HAP-1 (cell line): ENCODE measurements around the gene CENPC.
"Not testable (repeated sequence)": the region's sequence is repeated elsewhere in the genome, so short reads cannot be mapped to it uniquely, and the experiment has no call there.

Experiments
- DNase-seq, 2 experiments: peaks; one replicate each; pipeline ENCODE4 v3.0.0-alpha.2; 2016 to 2020; ENCODE audit warnings: low spot score in 2 of 2
- H3K27me3 ChIP-seq: fragments of 250-450 bp; sonication (Bioruptor Pico); 2 replicates; pipeline ENCODE4 v1.5.1; 2020; ENCODE audit warnings: low read depth, mild to moderate bottlenecking, moderate library complexity
- H3K36me3 ChIP-seq: fragments of 250-450 bp; sonication (Bioruptor Pico); replicated peaks from 2 replicates; pipeline ENCODE4 v1.5.1; 2020; ENCODE audit warnings: mild to moderate bottlenecking
- H3K4me1 ChIP-seq: fragments of 250-450 bp; sonication (Bioruptor Pico); 2 replicates; pipeline ENCODE4 v1.5.1; 2020; ENCODE audit warnings: mild to moderate bottlenecking
- H3K4me3 ChIP-seq: fragments of 250-450 bp; sonication (Bioruptor Pico); 2 replicates; pipeline ENCODE4 v1.5.1; 2020; ENCODE audit warnings: mild to moderate bottlenecking, moderate library complexity
- H3K9me3 ChIP-seq: fragments of 250-450 bp; sonication (Bioruptor Pico); 2 replicates; pipeline ENCODE4 v1.5.1; 2020; ENCODE audit warnings: mild to moderate bottlenecking, moderate library complexity
- in situ Hi-C: fragments of 300-500 bp; cut with MboI; formaldehyde crosslinking; loops from 3 replicates; pipeline ENCODE4 v1.14.3; 2020; ENCODE audit warnings: low sequenced_read_pairs, inconsistent platforms, mixed read lengths

The CENPC gene

GRCh38 chr4:67480810-67481209 lies 64.5 kb downstream of the CENPC start:
- Histone ChIP-seq H3K4me3 (no peak overlapping the region), H3K4me1 (peaks cover 3% of the 10 kb centered on the region; the same call in 1 of the 2 replicates), H3K27me3 (no peaks in the 10 kb centered on the region), H3K36me3 (peaks cover 13% of the 10 kb centered on the region), H3K9me3 (no peaks in the 10 kb centered on the region)
- in situ Hi-C loops: no loop called here
- no peak for DNase-seq

- Histone ChIP-seq H3K4me1 (peaks cover 3% of the 10 kb centered on the region; the same call in 1 of the 2 replicates), H3K9me3 (no peaks in the 10 kb centered on the region), H3K27me3 (no peaks in the 10 kb centered on the region), H3K36me3 (peaks cover 6% of the 10 kb centered on the region), H3K4me3 (no peak overlapping the region)
- no peak for DNase-seq
- in situ Hi-C loops: no loop called here
Measured at GRCh38 chr4:67475155-67475554, 70.1 kb downstream of the CENPC start.

DNA sequence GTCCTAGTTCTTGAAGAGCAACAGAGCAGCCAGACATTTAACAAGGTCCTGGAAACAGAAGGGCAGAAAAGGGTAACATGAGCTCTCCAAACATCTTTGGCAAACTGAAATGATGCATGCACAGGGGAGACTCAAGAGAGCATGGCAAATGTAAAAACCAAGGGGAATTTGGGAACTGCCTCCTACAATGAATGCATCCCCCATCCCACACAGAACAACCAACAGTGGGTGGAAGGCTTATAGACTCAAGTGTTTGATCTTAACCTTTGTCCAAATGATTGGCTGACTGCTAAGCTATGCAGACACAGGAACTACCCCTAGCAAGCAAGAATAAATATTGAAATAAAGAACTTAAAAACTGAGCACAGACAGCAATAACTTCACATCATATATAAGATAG lies 74.4 kb downstream of the CENPC start:
- DNase-seq: no peak
- in situ Hi-C loops: no loop called here

GRCh38 chr4:67468830-67469229 lies 76.5 kb downstream of the CENPC start:
- Histone ChIP-seq H3K4me3 (no peak overlapping the region), H3K27me3 (no peaks in the 10 kb centered on the region), H3K4me1 (peaks cover 8% of the 10 kb centered on the region; the same call in 1 of the 2 replicates), H3K36me3 (peaks cover 4% of the 10 kb centered on the region; the same call in 1 of the 2 replicates), H3K9me3 (no peaks in the 10 kb centered on the region)
- in situ Hi-C loops: no loop called here
- DNase-seq: no peak

More for the DNA sequence above, 74.4 kb downstream of the CENPC start:
- Histone ChIP-seq H3K4me1 (peaks cover 8% of the 10 kb centered on the region; the same call in 1 of the 2 replicates), H3K4me3 (no peak overlapping the region), H3K36me3 (peaks cover 6% of the 10 kb centered on the region; the same call in 1 of the 2 replicates), H3K9me3 (no peaks in the 10 kb centered on the region), H3K27me3 (no peaks in the 10 kb centered on the region)

GRCh38 chr4:67466751-67467150 lies 78.6 kb downstream of the CENPC start:
- H3K9me3 ChIP-seq: no peaks in the 10 kb centered on the region
- no peaks in the 10 kb centered on the region for H3K27me3 ChIP-seq
- DNase-seq: no peak
- H3K4me3 ChIP-seq: no peak overlapping the region
- H3K4me1 ChIP-seq: peaks cover 8% of the 10 kb centered on the region; the same call in 1 of the 2 replicates
- in situ Hi-C loops: no loop called here
- H3K36me3 ChIP-seq: peaks cover 2% of the 10 kb centered on the region; the same call in 1 of the 2 replicates

GRCh38 chr4:67465763-67466052 lies 79.6 kb downstream of the CENPC start:
- Histone ChIP-seq H3K36me3 (no peaks in the 10 kb centered on the region), H3K27me3 (no peaks in the 10 kb centered on the region), H3K4me1 (peaks cover 8% of the 10 kb centered on the region; the same call in 1 of the 2 replicates), H3K9me3 (no peaks in the 10 kb centered on the region), H3K4me3 (no peak overlapping the region)
- DNase-seq: no peak
- in situ Hi-C loops: no loop called here

DNA sequence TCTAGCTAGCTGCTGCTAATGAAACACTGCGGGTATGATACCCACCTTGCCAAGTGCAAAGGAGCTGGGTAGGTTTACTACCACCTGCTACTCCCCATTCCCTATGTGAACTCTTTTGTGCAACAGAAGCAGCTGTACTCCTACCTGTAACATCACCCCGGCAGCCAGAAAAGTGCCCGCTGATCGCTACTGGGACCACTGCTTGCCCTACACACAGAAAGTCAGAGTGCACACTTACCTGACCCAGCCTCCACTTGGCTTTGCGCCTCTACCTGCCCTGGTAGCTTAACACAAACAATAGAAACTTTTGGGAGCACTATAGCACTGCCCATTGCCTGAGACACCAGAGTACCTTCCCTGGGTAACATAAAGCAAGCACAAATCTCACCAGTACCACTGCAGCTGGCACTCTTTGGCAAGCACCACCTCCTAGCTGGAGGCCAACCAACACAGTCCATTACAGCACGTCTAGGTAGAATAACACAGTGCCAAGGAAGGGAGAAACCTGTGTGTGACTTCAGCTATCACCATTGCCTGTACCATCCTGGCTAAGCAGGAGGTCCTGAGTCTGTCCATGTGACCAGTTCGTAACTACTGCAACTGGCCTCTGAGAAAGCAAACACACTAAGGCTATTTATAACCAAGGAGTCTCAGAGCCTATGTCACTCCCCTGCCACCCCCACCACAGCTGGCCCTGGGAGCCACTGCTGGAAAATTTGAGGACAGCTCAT lies 80.1 kb downstream of the CENPC start:
- no peaks in the 10 kb centered on the region for H3K9me3 ChIP-seq
- H3K4me3 ChIP-seq: no peak overlapping the region
- H3K4me1 ChIP-seq: peaks cover 8% of the 10 kb centered on the region; the same call in 1 of the 2 replicates
- in situ Hi-C loops: no loop called here
- DNase-seq: no peak
- H3K27me3 ChIP-seq: no peaks in the 10 kb centered on the region
- H3K36me3 ChIP-seq: no peaks in the 10 kb centered on the region

- Histone ChIP-seq H3K36me3 (no peaks in the 10 kb centered on the region; the same call in 1 of the 2 replicates), H3K4me1 (no peaks in the 10 kb centered on the region)
- DNase-seq: no peak
Measured at GRCh38 chr4:67460574-67460973, 84.7 kb downstream of the CENPC start.

GRCh38 chr4:67459164-67459563 lies 86.1 kb downstream of the CENPC start:
- H3K36me3 ChIP-seq: no peaks in the 10 kb centered on the region; the same call in none of the 2 replicates
- no peaks in the 10 kb centered on the region for H3K4me1 ChIP-seq
- no peak overlapping the region for H3K4me3 ChIP-seq
- DNase-seq: no peak
- H3K9me3 ChIP-seq: no peaks in the 10 kb centered on the region
- in situ Hi-C loops: no loop called here
- no peaks in the 10 kb centered on the region for H3K27me3 ChIP-seq

More at GRCh38 chr4:67460574-67460973, 84.7 kb downstream of the CENPC start:
- Histone ChIP-seq H3K9me3 (no peaks in the 10 kb centered on the region), H3K27me3 (no peaks in the 10 kb centered on the region), H3K4me3 (no peak overlapping the region)
- in situ Hi-C loops: no loop called here

- H3K9me3 ChIP-seq: no peaks in the 10 kb centered on the region
- no peaks in the 10 kb centered on the region for H3K4me1 ChIP-seq
- in situ Hi-C loops: no loop called here
- no peaks in the 10 kb centered on the region for H3K27me3 ChIP-seq
- H3K36me3 ChIP-seq: peaks cover 4% of the 10 kb centered on the region
- no peak for DNase-seq
- no peak overlapping the region for H3K4me3 ChIP-seq
Measured at GRCh38 chr4:67456577-67457196, 88.6 kb downstream of the CENPC start.

DNA sequence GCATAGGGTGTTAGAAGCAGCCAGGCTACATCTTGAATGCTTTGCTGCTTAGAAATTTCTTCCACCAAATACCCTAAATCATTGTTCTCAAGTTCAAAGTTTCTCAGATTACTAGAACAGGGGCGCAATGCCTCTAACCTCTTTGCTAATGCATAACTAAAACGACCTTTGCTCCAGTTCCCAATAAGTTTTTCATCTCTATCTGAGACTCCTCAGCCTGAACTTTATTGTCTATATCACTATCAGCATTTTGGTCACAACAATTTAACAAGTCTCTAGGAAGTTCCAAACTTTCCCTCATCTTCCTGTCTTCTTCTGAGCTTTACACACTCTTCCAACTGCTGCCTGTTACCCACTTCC lies 92.5 kb downstream of the CENPC start:
- DNase-seq, H3K4me3 ChIP-seq, H3K36me3 ChIP-seq, in situ Hi-C loops, H3K4me1 ChIP-seq, H3K9me3 ChIP-seq, H3K27me3 ChIP-seq: not testable (repeated sequence)

GRCh38 chr4:67452100-67452845 lies 93.0 kb downstream of the CENPC start:
- no peaks in the 10 kb centered on the region for H3K27me3 ChIP-seq
- H3K9me3 ChIP-seq: no peaks in the 10 kb centered on the region
- in situ Hi-C loops: no loop called here
- H3K36me3 ChIP-seq: peaks cover 4% of the 10 kb centered on the region; the same call in 1 of the 2 replicates
- no peak overlapping the region for H3K4me3 ChIP-seq
- H3K4me1 ChIP-seq: no peaks in the 10 kb centered on the region
- no peak for DNase-seq

DNA sequence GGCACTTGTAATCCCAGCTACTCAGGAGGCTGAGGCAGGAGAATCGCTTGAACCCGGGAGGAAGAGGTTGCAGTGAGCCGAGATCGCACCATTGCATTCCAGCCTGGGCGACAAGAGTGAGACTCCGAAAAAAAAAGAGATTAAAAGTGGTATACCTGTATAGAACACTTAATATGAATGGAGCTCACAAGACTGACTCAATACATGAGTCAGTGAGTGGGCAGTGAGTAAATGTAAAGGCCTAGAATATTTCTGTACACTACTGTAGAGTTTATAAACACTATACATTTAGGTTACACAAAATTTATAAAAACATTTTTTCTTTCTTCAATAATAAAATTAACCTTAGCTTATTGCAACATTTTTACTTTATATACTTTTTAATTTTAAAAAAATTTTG lies 93.8 kb downstream of the CENPC start:
- in situ Hi-C loops: no loop called here
- no peaks in the 10 kb centered on the region for H3K4me1 ChIP-seq
- DNase-seq: no peak
- H3K36me3 ChIP-seq: peaks cover 4% of the 10 kb centered on the region; the same call in 1 of the 2 replicates
- H3K4me3 ChIP-seq: no peak overlapping the region
- no peaks in the 10 kb centered on the region for H3K27me3 ChIP-seq
- no peaks in the 10 kb centered on the region for H3K9me3 ChIP-seq

DNA sequence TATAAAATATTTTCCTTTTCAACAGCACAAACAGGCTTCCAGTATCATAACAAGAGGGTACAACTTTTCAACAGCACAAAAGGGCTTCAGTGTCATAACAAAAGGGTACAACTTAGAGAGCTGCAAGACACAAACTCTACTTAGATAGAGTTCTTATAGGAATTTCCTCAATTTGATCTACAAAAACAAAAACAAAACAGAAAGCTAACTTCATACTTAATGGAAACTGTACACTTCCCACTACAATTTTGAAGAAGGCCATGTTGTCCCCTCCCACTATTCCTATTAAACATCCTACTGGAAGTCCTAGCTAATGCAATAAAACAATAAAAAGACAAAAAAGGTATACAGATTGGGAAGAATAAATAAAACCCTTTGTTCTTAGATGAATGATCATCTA lies 96.7 kb downstream of the CENPC start:
- Histone ChIP-seq H3K36me3 (no peaks in the 10 kb centered on the region; the same call in 1 of the 2 replicates), H3K27me3 (no peaks in the 10 kb centered on the region), H3K9me3 (no peaks in the 10 kb centered on the region), H3K4me3 (no peak overlapping the region), H3K4me1 (no peaks in the 10 kb centered on the region)
- DNase-seq: no peak
- in situ Hi-C loops: no loop called here
